MM.1S (cell line): ENCODE results near the gene TNIP1.

Experiments used
- EZH2 ChIP-seq: fragments of 300-600 bp; sonication (generic); optimal IDR thresholded peaks from 2 replicates; pipeline ENCODE3; 2017; ENCODE audit warnings: low read depth, mild to moderate bottlenecking, antibody characterized with exemption, low read length, mixed read lengths
- TF ChIP-seq, protein P1 (sequence below): fragments of 300-600 bp; sonication (generic); IDR thresholded peaks from 2 replicates; pipeline ENCODE4 v1.5.1; 2016; ENCODE audit warnings: antibody characterized with exemption, low read length, mixed read lengths

- TF ChIP-seq, protein P1, sequence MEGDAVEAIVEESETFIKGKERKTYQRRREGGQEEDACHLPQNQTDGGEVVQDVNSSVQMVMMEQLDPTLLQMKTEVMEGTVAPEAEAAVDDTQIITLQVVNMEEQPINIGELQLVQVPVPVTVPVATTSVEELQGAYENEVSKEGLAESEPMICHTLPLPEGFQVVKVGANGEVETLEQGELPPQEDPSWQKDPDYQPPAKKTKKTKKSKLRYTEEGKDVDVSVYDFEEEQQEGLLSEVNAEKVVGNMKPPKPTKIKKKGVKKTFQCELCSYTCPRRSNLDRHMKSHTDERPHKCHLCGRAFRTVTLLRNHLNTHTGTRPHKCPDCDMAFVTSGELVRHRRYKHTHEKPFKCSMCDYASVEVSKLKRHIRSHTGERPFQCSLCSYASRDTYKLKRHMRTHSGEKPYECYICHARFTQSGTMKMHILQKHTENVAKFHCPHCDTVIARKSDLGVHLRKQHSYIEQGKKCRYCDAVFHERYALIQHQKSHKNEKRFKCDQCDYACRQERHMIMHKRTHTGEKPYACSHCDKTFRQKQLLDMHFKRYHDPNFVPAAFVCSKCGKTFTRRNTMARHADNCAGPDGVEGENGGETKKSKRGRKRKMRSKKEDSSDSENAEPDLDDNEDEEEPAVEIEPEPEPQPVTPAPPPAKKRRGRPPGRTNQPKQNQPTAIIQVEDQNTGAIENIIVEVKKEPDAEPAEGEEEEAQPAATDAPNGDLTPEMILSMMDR, result 0 out of 2 replicates have a peak, but pooled peaks have one; percentile 13
- no peak for TF ChIP-seq EZH2
Measured at GRCh38 chr5:151058891-151059489, 21.8 kb downstream of the TNIP1 start.
